Measurements from ENCODE around the gene FILIP1L. TPM values are rescaled to one million over a fixed set of nuclear protein-coding genes. Genes with fewer than 3 reads are reported as not detected.

FILIP1L gene
- total RNA-seq, 1 experiment from 2014 or later: 0.07 TPM

DNA sequence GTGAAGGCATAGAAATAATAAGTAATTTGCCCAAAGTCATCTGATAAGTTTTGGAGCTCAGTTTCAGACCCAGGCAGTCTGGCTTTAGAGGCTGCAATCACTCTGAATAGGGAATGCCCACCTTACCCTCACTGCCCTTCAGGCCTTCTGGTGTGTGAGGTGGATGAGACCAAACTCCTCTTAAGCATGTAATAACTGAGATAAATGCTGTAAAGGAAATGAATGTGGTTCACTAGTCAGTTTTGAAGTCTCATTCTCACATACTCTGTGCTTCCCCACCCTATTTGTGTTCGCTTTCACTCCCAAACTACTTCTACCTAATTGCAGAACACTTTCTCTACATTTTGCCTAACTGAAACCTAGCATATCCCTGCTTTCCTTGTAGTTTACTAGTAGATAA is 144.1 kb downstream of the FILIP1L start:
- Mint-ChIP-seq H3K36me3 (ENCODE audit: insufficient read depth in 1 of 3, low read depth in 3 of 3) (no peaks in the 10 kb centered on the region; a peak in 1 of 7 replicates), H3K9me3 (no peaks in the 10 kb centered on the region), H3K27ac (no peak overlapping the region), H3K27me3 (ENCODE audit: low read depth) (no peaks in the 10 kb centered on the region), H3K4me1 (no peaks in the 10 kb centered on the region), H3K4me3 (no peak overlapping the region)
- Histone ChIP-seq H3K27ac (ENCODE audit: insufficient read length, low read depth, low read length) (no peak overlapping the region), H3K27me3 (ENCODE audit: insufficient read depth, low read length) (no peaks in the 10 kb centered on the region), H3K18ac (ENCODE audit: insufficient read length, low read depth, low read length) (no peak overlapping the region), H2BK12ac (ENCODE audit: insufficient read length, low read depth, low read length) (no peak overlapping the region), H3K23me2 (ENCODE audit: insufficient read length, low read depth, low read length, poor library complexity, severe bottlenecking) (no peaks in the 10 kb centered on the region), H3K9ac (ENCODE audit: extremely low read depth, insufficient read length, low read length) (no peak overlapping the region), H4K8ac (replicated peaks; ENCODE audit: insufficient read length, low read depth, low read length) (no peak overlapping the region), H3K4me1 (ENCODE audit: insufficient read depth, low read length) (no peaks in the 10 kb centered on the region), H2AK5ac (ENCODE audit: insufficient read length, low read length) (no peak overlapping the region), H3T11ph (ENCODE audit: low read length) (no peak overlapping the region), H3K56ac (ENCODE audit: insufficient read length, low read depth, low read length) (no peak overlapping the region), H4K20me1 (ENCODE audit: control insufficient read depth, insufficient read depth, insufficient read length) (no peaks in the 10 kb centered on the region), H3K23ac (ENCODE audit: insufficient read length, low read depth, low read length) (no peak overlapping the region), H2AFZ (ENCODE audit: low read length) (no peak overlapping the region), H3K79me1 (ENCODE audit: insufficient read depth, low read depth, low read length, poor library complexity, severe bottlenecking) (no peaks in the 10 kb centered on the region), H3K4me2 (ENCODE audit: insufficient read depth, insufficient read length, low read length) (no peak overlapping the region), H3K14ac (ENCODE audit: insufficient read depth, low read length) (no peak overlapping the region), H2BK20ac (ENCODE audit: low read depth, low read length, poor library complexity, severe bottlenecking) (no peak overlapping the region), H3K4ac (ENCODE audit: low read depth, low read length) (no peak overlapping the region), H3K79me2 (ENCODE audit: insufficient read depth, low read length) (no peaks in the 10 kb centered on the region), H4K5ac (ENCODE audit: insufficient read length, low read depth, low read length) (no peak overlapping the region), H2BK5ac (ENCODE audit: insufficient read length, low read length) (no peak overlapping the region), H2BK15ac (ENCODE audit: low read depth, low read length) (no peak overlapping the region), H4K91ac (ENCODE audit: insufficient read length, low read depth, low read length) (no peak overlapping the region), H2BK120ac (ENCODE audit: low read depth, low read length, poor library complexity, severe bottlenecking) (no peak overlapping the region), H3K9me3 (ENCODE audit: control insufficient read depth, low read depth, low read length) (no peaks in the 10 kb centered on the region)
- no peak for DNase-seq
- no CpG with 5 or more reads among the region's 1 CpG for WGBS (ENCODE audit: extremely low coverage, insufficient read length, low lambda C conversion rate)
- TF ChIP-seq, protein P1, sequence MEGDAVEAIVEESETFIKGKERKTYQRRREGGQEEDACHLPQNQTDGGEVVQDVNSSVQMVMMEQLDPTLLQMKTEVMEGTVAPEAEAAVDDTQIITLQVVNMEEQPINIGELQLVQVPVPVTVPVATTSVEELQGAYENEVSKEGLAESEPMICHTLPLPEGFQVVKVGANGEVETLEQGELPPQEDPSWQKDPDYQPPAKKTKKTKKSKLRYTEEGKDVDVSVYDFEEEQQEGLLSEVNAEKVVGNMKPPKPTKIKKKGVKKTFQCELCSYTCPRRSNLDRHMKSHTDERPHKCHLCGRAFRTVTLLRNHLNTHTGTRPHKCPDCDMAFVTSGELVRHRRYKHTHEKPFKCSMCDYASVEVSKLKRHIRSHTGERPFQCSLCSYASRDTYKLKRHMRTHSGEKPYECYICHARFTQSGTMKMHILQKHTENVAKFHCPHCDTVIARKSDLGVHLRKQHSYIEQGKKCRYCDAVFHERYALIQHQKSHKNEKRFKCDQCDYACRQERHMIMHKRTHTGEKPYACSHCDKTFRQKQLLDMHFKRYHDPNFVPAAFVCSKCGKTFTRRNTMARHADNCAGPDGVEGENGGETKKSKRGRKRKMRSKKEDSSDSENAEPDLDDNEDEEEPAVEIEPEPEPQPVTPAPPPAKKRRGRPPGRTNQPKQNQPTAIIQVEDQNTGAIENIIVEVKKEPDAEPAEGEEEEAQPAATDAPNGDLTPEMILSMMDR (conservative IDR thresholded peaks at IDR 0.05): no peak
